HCT116 (cell line): ENCODE results near the gene ADGRB3. TPM values are rescaled to one million over a fixed set of nuclear protein-coding genes. Genes with fewer than 3 reads are reported as not detected.

Source experiments
- ATAC-seq: fragments of 200-7000 bp; cut with Tn5 transposase; 2 replicates; pipeline ENCODE4 v1.9.1; 2020; ENCODE audit warnings: mild to moderate bottlenecking, moderate library complexity
- BruUV-seq: library from RNA; stranded (reverse); fragments of 400-500 nt; replicated peaks from 2 replicates; lab custom pipeline; 2021; lab: Mats Ljungman, UMichigan
- CTCF ChIA-PET: fragments of 300-600 bp; sonication (Branson Sonifier 250); formaldehyde crosslinking; loops from one replicate; lab custom pipeline; 2021; ENCODE audit warnings: antibody characterized with exemption; lab: Charles Lee
- POLR2A ChIA-PET: fragments of 300-600, 350-600 bp; sonication (Branson Sonifier 250); formaldehyde crosslinking; loops from one replicate; lab custom pipeline; 2021; ENCODE audit warnings: antibody characterized with exemption; lab: Charles Lee
- RAD21 ChIA-PET, 2 experiments: fragments of 300-600 bp; sonication (Branson Sonifier 250); formaldehyde crosslinking; loops; one replicate each; lab custom pipeline; 2023; ENCODE audit warnings: low total read pairs in 2 of 2; ENCODE audit not compliant: uncharacterized antibody in 2 of 2, unreplicated experiment in 2 of 2, low non-redundant PET in 1 of 2; lab: Charles Lee
- DNase-seq: peaks from one replicate; pipeline ENCODE4 v3.0.0-alpha.2; 2010; ENCODE audit warnings: low read depth, low spot score
- H2AFZ ChIP-seq: fragments of 200-600 bp; shearing (Covaris generic), sonication (generic); 2 replicates; pipeline ENCODE4 v1.6.1; 2017; ENCODE audit warnings: low read depth, mixed run types, mixed read lengths, antibody characterized with exemption, low read length; ENCODE audit not compliant: poor library complexity, severe bottlenecking
- H3K27ac ChIP-seq: 2 replicates; pipeline ENCODE4 v1.5.1; 2012; ENCODE audit warnings: low read depth, low read length
- H3K27me3 ChIP-seq: fragments of 200-600 bp; sonication (generic); 2 replicates; pipeline ENCODE4 v1.6.1; 2016; ENCODE audit warnings: mixed run types, low read length, mixed read lengths; ENCODE audit not compliant: insufficient read depth
- H3K36me3 ChIP-seq, 2 experiments: fragments of 200-500 bp in 1 of 2; fragments of 200-600 bp in 1 of 2; sonication (Bioruptor generic) in 1 of 2; sonication (generic) in 1 of 2; 2 replicates each; pipeline versions ENCODE4 v1.5.1 to v1.6.1; 2014 to 2016; ENCODE audit warnings: low read length in 2 of 2, inconsistent platforms in 1 of 2, mixed read lengths in 1 of 2, mixed run types in 1 of 2; ENCODE audit not compliant: insufficient read depth in 2 of 2, control insufficient read depth in 1 of 2
- H3K4me1 ChIP-seq, 2 experiments: fragments of 200-600 bp in 1 of 2; sonication (generic) in 1 of 2; 2 replicates each; pipeline versions ENCODE4 v1.5.1 to v1.6.1; 2012 to 2017; ENCODE audit warnings: low read length in 2 of 2, inconsistent platforms in 1 of 2, mild to moderate bottlenecking in 1 of 2, mixed read lengths in 1 of 2, mixed run types in 1 of 2, moderate library complexity in 1 of 2; ENCODE audit not compliant: insufficient read depth in 2 of 2, control insufficient read depth in 1 of 2
- H3K4me2 ChIP-seq: fragments of 200-600 bp; sonication (generic); 2 replicates; pipeline ENCODE4 v1.6.1; 2017; ENCODE audit warnings: mixed run types, low read length, mixed read lengths
- H3K4me3 ChIP-seq, 2 experiments: fragments of 200-600 bp in 1 of 2; sonication (generic) in 1 of 2; replicated peaks in 1 of 2; 2 replicates each; pipeline ENCODE4 v1.5.1; 2011 to 2016; ENCODE audit warnings: low read length in 2 of 2, control low read depth in 1 of 2, low read depth in 1 of 2, mild to moderate bottlenecking in 1 of 2, mixed read lengths in 1 of 2, mixed run types in 1 of 2
- H3K79me2 ChIP-seq: fragments of 200-600 bp; sonication (generic); 2 replicates; pipeline ENCODE4 v1.6.1; 2017; ENCODE audit warnings: mild to moderate bottlenecking, mixed run types, low read length, moderate library complexity, mixed read lengths; ENCODE audit not compliant: insufficient read depth
- H3K9ac ChIP-seq: fragments of 200-600 bp; sonication (generic); 2 replicates; pipeline ENCODE4 v1.6.1; 2016; ENCODE audit warnings: low read length, mixed read lengths
- H3K9me2 ChIP-seq: fragments of 200-600 bp; sonication (generic), shearing (Covaris generic); 2 replicates; pipeline ENCODE4 v1.6.1; 2017; ENCODE audit warnings: mixed run types, mild to moderate bottlenecking, moderate library complexity; ENCODE audit not compliant: insufficient read depth
- H3K9me3 ChIP-seq, 2 experiments: fragments of 200-500 bp in 1 of 2; fragments of 200-600 bp in 1 of 2; sonication (Bioruptor generic) in 1 of 2; sonication (generic) in 1 of 2; 2 replicates each; pipeline ENCODE4 v1.6.1; 2014 to 2017; ENCODE audit warnings: low read length in 2 of 2, mixed read lengths in 2 of 2, inconsistent platforms in 1 of 2, low read depth in 1 of 2, mild to moderate bottlenecking in 1 of 2, mixed run types in 1 of 2, moderate library complexity in 1 of 2; ENCODE audit not compliant: control insufficient read depth in 1 of 2, insufficient read depth in 1 of 2
- H4K20me1 ChIP-seq: fragments of 200-600 bp; sonication (generic), shearing (Covaris generic); 2 replicates; pipeline ENCODE4 v1.6.1; 2017; ENCODE audit warnings: mixed run types, mild to moderate bottlenecking, moderate library complexity; ENCODE audit not compliant: insufficient read depth
- EZH2 ChIP-seq: fragments of 200-600 bp; sonication (generic); IDR thresholded peaks from 2 replicates; pipeline ENCODE4 v1.6.1; 2017; ENCODE audit warnings: antibody characterized with exemption, mixed run types
- EZH2phosphoT487 ChIP-seq: fragments of 200-600 bp; IDR thresholded peaks from 2 replicates; pipeline ENCODE4 v1.6.1; 2018; ENCODE audit warnings: antibody characterized with exemption, borderline replicate concordance
- FOSL1 ChIP-seq: IDR thresholded peaks from 2 replicates; pipeline ENCODE4 v1.6.1; 2012; ENCODE audit warnings: low read depth
- JUND ChIP-seq: IDR thresholded peaks from 2 replicates; pipeline ENCODE4 v1.6.1; 2012
- POLR2AphosphoS5 ChIP-seq: IDR thresholded peaks from 2 replicates; pipeline ENCODE4 v1.6.1; 2011; ENCODE audit warnings: mild to moderate bottlenecking, low read depth, low read length, moderate library complexity
- RAD21 ChIP-seq: IDR thresholded peaks from 2 replicates; pipeline ENCODE4 v1.6.1; 2012; ENCODE audit warnings: low read depth, mild to moderate bottlenecking
- REST ChIP-seq: IDR thresholded peaks from 2 replicates; pipeline ENCODE4 v1.6.1; 2012; ENCODE audit warnings: low read depth
- SIN3A ChIP-seq: IDR thresholded peaks from 2 replicates; pipeline ENCODE4 v1.6.1; 2012; ENCODE audit warnings: low read depth
- SP1 ChIP-seq: IDR thresholded peaks from 2 replicates; pipeline ENCODE4 v1.6.1; 2012; ENCODE audit warnings: low read depth
- SRF ChIP-seq: IDR thresholded peaks from 2 replicates; pipeline ENCODE4 v1.6.1; 2012; ENCODE audit warnings: low read depth
- ZBTB33 ChIP-seq: IDR thresholded peaks from 2 replicates; pipeline ENCODE4 v1.6.1; 2011; ENCODE audit warnings: mild to moderate bottlenecking, low read length, moderate library complexity; ENCODE audit not compliant: insufficient replicate concordance; ENCODE audit errors: extremely low read depth
- ZNF274 ChIP-seq: fragments of 200-500 bp; sonication (Bioruptor generic); IDR thresholded peaks from 2 replicates; pipeline ENCODE4 v1.6.1; 2014; ENCODE audit warnings: mild to moderate bottlenecking, low read depth, low read length, inconsistent platforms
- intact Hi-C: fragments of 100-400 bp; cut with micrococcal nuclease; formaldehyde crosslinking; loops from 2 replicates; pipeline ENCODE4 v1.10.0; 2022
- total RNA-seq: library from RNA; stranded (reverse); gene quantifications from one replicate; pipeline ENCODE4 v1.2.1, GENCODE V29; 2021; ENCODE audit not compliant: unreplicated experiment
- TF ChIP-seq, protein P1 (sequence below): IDR thresholded peaks from 2 replicates; pipeline ENCODE4 v1.6.1; 2012
- TF ChIP-seq, protein P2 (sequence below): IDR thresholded peaks from 2 replicates; pipeline ENCODE4 v1.6.1; 2012

The ADGRB3 gene
- total RNA-seq, 1 experiment from 2014 or later, result not detected

- no peaks in the 10 kb centered on the region for H3K4me1 ChIP-seq
- no peak for TF ChIP-seq ZNF274
- no peak for TF ChIP-seq RAD21
- no peak for TF ChIP-seq SIN3A
- TF ChIP-seq, protein P1, sequence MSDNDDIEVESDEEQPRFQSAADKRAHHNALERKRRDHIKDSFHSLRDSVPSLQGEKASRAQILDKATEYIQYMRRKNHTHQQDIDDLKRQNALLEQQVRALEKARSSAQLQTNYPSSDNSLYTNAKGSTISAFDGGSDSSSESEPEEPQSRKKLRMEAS, result no peak
- TF ChIP-seq ZBTB33, result no peak
- no peak for TF ChIP-seq SP1
- TF ChIP-seq, all 23 proteins: peak for 0
- Histone ChIP-seq H4K20me1 (no peaks in the 10 kb centered on the region), H3K4me3 (no peak overlapping the region), H3K9ac (no peak overlapping the region), H3K9me2 (no peaks in the 10 kb centered on the region), H2AFZ (no peak overlapping the region), H3K79me2 (no peaks in the 10 kb centered on the region), H3K4me2 (no peak overlapping the region), H3K36me3 (no peaks in the 10 kb centered on the region), H3K27ac (no peak overlapping the region), H3K27me3 (no peaks in the 10 kb centered on the region), H3K9me3 (peaks cover 6 to 9% of the 10 kb centered on the region in 2 experiments; a peak in 2 of 4 replicates)
- ATAC-seq (no peak), DNase-seq (no peak)
- BruUV-seq, result no TSS peak
- ChIA-PET RAD21 (no interaction called here), POLR2A (no interaction called here), CTCF (no interaction called here)
- intact Hi-C loops, result no loop called here
These were observed 467.3 kb downstream of the ADGRB3 start for GRCh38 chr6:69102416-69102815.

DNA sequence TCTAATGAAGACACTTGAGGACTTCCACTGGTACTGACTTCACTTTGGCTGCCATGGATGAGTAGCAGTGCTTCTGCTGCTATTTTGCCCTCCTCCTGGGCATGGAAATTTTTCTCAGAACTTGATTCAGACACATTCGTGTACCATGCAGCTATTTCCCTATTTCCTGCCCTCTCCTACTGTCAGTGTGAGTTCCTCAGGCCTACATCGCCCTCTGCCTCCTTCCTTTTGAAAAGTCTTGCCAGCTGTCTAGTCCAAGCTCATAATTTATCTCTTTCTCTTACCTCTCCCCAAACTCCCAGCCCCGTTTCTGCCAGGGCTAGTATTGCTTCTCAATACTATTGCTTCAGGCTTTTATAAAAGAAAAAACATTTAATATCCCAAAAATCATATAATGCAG, 470.2 kb downstream of the ADGRB3 start:
- RAD21 ChIA-PET, result no interaction called here
- no peaks in the 10 kb centered on the region for H3K36me3 ChIP-seq
- CTCF ChIA-PET, result no interaction called here
- no peak overlapping the region for H3K4me2 ChIP-seq
- no peak for ATAC-seq
- no peak for TF ChIP-seq FOSL1
- TF ChIP-seq SIN3A, result no peak
- TF ChIP-seq REST, result no peak
- TF ChIP-seq EZH2phosphoT487, result no peak
- TF ChIP-seq JUND, result no peak
- no peak for TF ChIP-seq POLR2AphosphoS5
- TF ChIP-seq EZH2, result no peak
- no peak for TF ChIP-seq SP1
- TF ChIP-seq, protein P2, sequence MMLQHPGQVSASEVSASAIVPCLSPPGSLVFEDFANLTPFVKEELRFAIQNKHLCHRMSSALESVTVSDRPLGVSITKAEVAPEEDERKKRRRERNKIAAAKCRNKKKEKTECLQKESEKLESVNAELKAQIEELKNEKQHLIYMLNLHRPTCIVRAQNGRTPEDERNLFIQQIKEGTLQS, result no peak
- TF ChIP-seq SRF, result no peak
- no peaks in the 10 kb centered on the region for H3K9me2 ChIP-seq
- no peak for DNase-seq
- no peaks in the 10 kb centered on the region for H3K79me2 ChIP-seq
- no peak overlapping the region for H3K9ac ChIP-seq
- no peak overlapping the region for H3K27ac ChIP-seq
- no peaks in the 10 kb centered on the region for H3K27me3 ChIP-seq
- H2AFZ ChIP-seq, result no peak overlapping the region
- H3K4me1 ChIP-seq, result no peaks in the 10 kb centered on the region
- H3K9me3 ChIP-seq, result peaks cover 12 to 16% of the 10 kb centered on the region in 2 experiments; a peak in 2 of 4 replicates
- no peak overlapping the region for H3K4me3 ChIP-seq
- intact Hi-C loops, result no loop called here
- H4K20me1 ChIP-seq, result no peaks in the 10 kb centered on the region
- no TSS peak for BruUV-seq
- POLR2A ChIA-PET, result no interaction called here
